HG03159 (cell line): ENCODE data around the gene TDRKH.
"Not testable (repeated sequence)": the region's sequence is repeated elsewhere in the genome, so short reads cannot be mapped to it uniquely, and the experiment has no call there.

Experiments
- ATAC-seq: cut with Tn5 transposase; IDR thresholded peaks from one replicate; pipeline ENCODE4 v1.9.1; 2021; ENCODE audit warnings: mild to moderate bottlenecking, moderate library complexity; ENCODE audit not compliant: unreplicated experiment

Gene TDRKH

GRCh38 chr1:151803915-151804314, 13.6 kb upstream of the TDRKH start:
- ATAC-seq: no peak

GRCh38 chr1:151803164-151803563, 12.9 kb upstream of the TDRKH start:
- no peak for ATAC-seq

- no peak for ATAC-seq
Measured at GRCh38 chr1:151802372-151802771, 12.1 kb upstream of the TDRKH start.

- no peak for ATAC-seq
Measured at GRCh38 chr1:151801846-151802245, 11.5 kb upstream of the TDRKH start.

- no peak for ATAC-seq
Measured at GRCh38 chr1:151801310-151801820, 11.1 kb upstream of the TDRKH start.

GRCh38 chr1:151800830-151801229, 10.5 kb upstream of the TDRKH start:
- no peak for ATAC-seq

- no peak for ATAC-seq
Measured at GRCh38 chr1:151799179-151800022, 9.1 kb upstream of the TDRKH start.

- no peak for ATAC-seq
Measured at GRCh38 chr1:151798571-151798970, 8.3 kb upstream of the TDRKH start.

GRCh38 chr1:151790940-151791651, 796 bp upstream of the TDRKH start:
- ATAC-seq: no peak

GRCh38 chr1:151787689-151788088, 2.6 kb downstream of the TDRKH start:
- ATAC-seq: no peak

- ATAC-seq: no peak
Measured at GRCh38 chr1:151783796-151784195, 6.5 kb downstream of the TDRKH start.

GRCh38 chr1:151782741-151783140, 7.6 kb downstream of the TDRKH start:
- ATAC-seq: no peak

GRCh38 chr1:151782026-151782425, 8.3 kb downstream of the TDRKH start:
- ATAC-seq: not testable (repeated sequence)

- not testable (repeated sequence) for ATAC-seq
Measured at GRCh38 chr1:151780736-151781135, 9.6 kb downstream of the TDRKH start.

- ATAC-seq: no peak
Measured at GRCh38 chr1:151779852-151780251, 10.4 kb downstream of the TDRKH start.

- ATAC-seq: no peak
Measured at GRCh38 chr1:151777317-151777716, 13.0 kb downstream of the TDRKH start.

- ATAC-seq: no peak
Measured at GRCh38 chr1:151776665-151777062, 13.6 kb downstream of the TDRKH start.

- ATAC-seq: no peak
Measured at GRCh38 chr1:151775894-151776664, 14.2 kb downstream of the TDRKH start.

GRCh38 chr1:151774256-151774922, 15.9 kb downstream of the TDRKH start:
- ATAC-seq: no peak

GRCh38 chr1:151773702-151774101, 16.6 kb downstream of the TDRKH start:
- ATAC-seq: no peak

GRCh38 chr1:151769270-151769669, 21.0 kb downstream of the TDRKH start:
- ATAC-seq: not testable (repeated sequence)
